ENCODE data around the gene TP53TG5. TPM values are rescaled to one million over a fixed set of nuclear protein-coding genes. Genes with fewer than 3 reads are reported as not detected.

Gene TP53TG5
- total RNA-seq, 4 donors from 2014 or later = not detected

GRCh38 chr20:45338121-45339030, 39.7 kb downstream of the TP53TG5 start:
- 75 to 79% methylated on average over 11 of the region's 11 CpGs for WGBS, 2 donors
- H3K4me3 ChIP-seq = no peak overlapping the region
- no peak for DNase-seq (ENCODE audit: low spot score in 2 of 2)
- peaks cover 0 to 12% (median 0%) of the 10 kb centered on the region in 3 donors for H3K36me3 ChIP-seq
- H3K27ac ChIP-seq = peak overlapping the region; percentile 64 to 98 (median 90)
- peaks cover 0 to 85% (median 74%) of the 10 kb centered on the region in 4 donors for H3K4me1 ChIP-seq
- TF ChIP-seq CTCF (IDR thresholded peaks at IDR 0.05) (no peak), POLR2A (IDR thresholded peaks at IDR 0.05) (no peak), EP300 (IDR thresholded peaks at IDR 0.05) (no peak)
- H3K27me3 ChIP-seq = no peaks in the 10 kb centered on the region
- H3K9me3 ChIP-seq = no peaks in the 10 kb centered on the region

- Histone ChIP-seq H3K4me1 (peaks cover 0 to 77% (median 65%) of the 10 kb centered on the region in 4 donors), H3K9me3 (no peaks in the 10 kb centered on the region), H3K27me3 (no peaks in the 10 kb centered on the region), H3K4me3 (no peak overlapping the region), H3K27ac (peak overlapping the region; percentile 64 to 98 (median 90)), H3K36me3 (peaks cover 0 to 19% (median 0%) of the 10 kb centered on the region in 3 donors)
- 12 to 34% methylated on average over 15 of the region's 15 CpGs for WGBS, 2 donors
- DNase-seq (ENCODE audit: low spot score in 2 of 2) = no peak
- peak in 1 of 2 donors; percentile 23 for TF ChIP-seq POLR2A (IDR thresholded peaks at IDR 0.05)
- no peak for TF ChIP-seq CTCF (IDR thresholded peaks at IDR 0.05)
- peak; percentile 36 to 81 for TF ChIP-seq EP300 (IDR thresholded peaks at IDR 0.05)
These were observed 40.6 kb downstream of the TP53TG5 start for GRCh38 chr20:45337367-45338120.

GRCh38 chr20:45336530-45337366, 41.4 kb downstream of the TP53TG5 start:
- no peak for TF ChIP-seq POLR2A (IDR thresholded peaks at IDR 0.05)
- TF ChIP-seq CTCF (IDR thresholded peaks at IDR 0.05) = no peak
- peak in 1 of 2 donors; percentile 50 for TF ChIP-seq EP300 (IDR thresholded peaks at IDR 0.05)
- Histone ChIP-seq H3K9me3 (no peaks in the 10 kb centered on the region), H3K36me3 (peaks cover 0 to 27% (median 0%) of the 10 kb centered on the region in 3 donors)

GRCh38 chr20:45330476-45330875, 47.6 kb downstream of the TP53TG5 start:
- Histone ChIP-seq H3K4me1 (peaks cover 0 to 7% (median 0%) of the 10 kb centered on the region in 4 donors), H3K9me3 (no peaks in the 10 kb centered on the region), H3K36me3 (peaks cover 0 to 83% (median 9%) of the 10 kb centered on the region in 3 donors), H3K27ac (no peak overlapping the region), H3K4me3 (no peak overlapping the region), H3K27me3 (no peaks in the 10 kb centered on the region)
- no peak for TF ChIP-seq POLR2A (IDR thresholded peaks at IDR 0.05)
- WGBS, 2 donors = 91 to 96% methylated on average over 3 of the region's 3 CpGs
- DNase-seq (ENCODE audit: low spot score in 2 of 2) = no peak

More at GRCh38 chr20:45336530-45337366, 41.4 kb downstream of the TP53TG5 start:
- Histone ChIP-seq H3K4me3 (no peak overlapping the region), H3K27me3 (no peaks in the 10 kb centered on the region), H3K4me1 (peaks cover 0 to 69% (median 58%) of the 10 kb centered on the region in 4 donors), H3K27ac (peak overlapping the region; percentile 64 to 98 (median 90))
- WGBS, 2 donors = 44 to 60% methylated on average over 11 of the region's 11 CpGs
- DNase-seq (ENCODE audit: low spot score in 2 of 2) = no peak

Data from tibial nerve (tissue), 4 donors.